ENCODE measurements around the gene SPATA13.

- no peak for TF ChIP-seq ZNF560 (tag by site-specific recombination; IDR thresholded peaks at IDR 0.05; ENCODE audit: borderline replicate concordance)
- no peak for TF ChIP-seq YY1 (tag by site-specific recombination; IDR thresholded peaks at IDR 0.05)
- TF ChIP-seq, protein P1, sequence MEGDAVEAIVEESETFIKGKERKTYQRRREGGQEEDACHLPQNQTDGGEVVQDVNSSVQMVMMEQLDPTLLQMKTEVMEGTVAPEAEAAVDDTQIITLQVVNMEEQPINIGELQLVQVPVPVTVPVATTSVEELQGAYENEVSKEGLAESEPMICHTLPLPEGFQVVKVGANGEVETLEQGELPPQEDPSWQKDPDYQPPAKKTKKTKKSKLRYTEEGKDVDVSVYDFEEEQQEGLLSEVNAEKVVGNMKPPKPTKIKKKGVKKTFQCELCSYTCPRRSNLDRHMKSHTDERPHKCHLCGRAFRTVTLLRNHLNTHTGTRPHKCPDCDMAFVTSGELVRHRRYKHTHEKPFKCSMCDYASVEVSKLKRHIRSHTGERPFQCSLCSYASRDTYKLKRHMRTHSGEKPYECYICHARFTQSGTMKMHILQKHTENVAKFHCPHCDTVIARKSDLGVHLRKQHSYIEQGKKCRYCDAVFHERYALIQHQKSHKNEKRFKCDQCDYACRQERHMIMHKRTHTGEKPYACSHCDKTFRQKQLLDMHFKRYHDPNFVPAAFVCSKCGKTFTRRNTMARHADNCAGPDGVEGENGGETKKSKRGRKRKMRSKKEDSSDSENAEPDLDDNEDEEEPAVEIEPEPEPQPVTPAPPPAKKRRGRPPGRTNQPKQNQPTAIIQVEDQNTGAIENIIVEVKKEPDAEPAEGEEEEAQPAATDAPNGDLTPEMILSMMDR (tag by site-specific recombination; IDR thresholded peaks at IDR 0.05): no peak
- no peak for TF ChIP-seq KLF9 (tag by site-specific recombination; IDR thresholded peaks at IDR 0.05; ENCODE audit: low read depth)
- TF ChIP-seq ZNF202 (tag by site-specific recombination; IDR thresholded peaks at IDR 0.05; ENCODE audit: borderline replicate concordance): no peak
- TF ChIP-seq REST (tag by site-specific recombination; IDR thresholded peaks at IDR 0.05): no peak
- TF ChIP-seq WT1 (tag by site-specific recombination; IDR thresholded peaks at IDR 0.05): no peak
- TF ChIP-seq HIC1 (tag by site-specific recombination; IDR thresholded peaks at IDR 0.05): no peak
- no peak for TF ChIP-seq ZNF19 (tag by site-specific recombination; IDR thresholded peaks at IDR 0.05; ENCODE audit: low read depth)
- TF ChIP-seq, protein P2, sequence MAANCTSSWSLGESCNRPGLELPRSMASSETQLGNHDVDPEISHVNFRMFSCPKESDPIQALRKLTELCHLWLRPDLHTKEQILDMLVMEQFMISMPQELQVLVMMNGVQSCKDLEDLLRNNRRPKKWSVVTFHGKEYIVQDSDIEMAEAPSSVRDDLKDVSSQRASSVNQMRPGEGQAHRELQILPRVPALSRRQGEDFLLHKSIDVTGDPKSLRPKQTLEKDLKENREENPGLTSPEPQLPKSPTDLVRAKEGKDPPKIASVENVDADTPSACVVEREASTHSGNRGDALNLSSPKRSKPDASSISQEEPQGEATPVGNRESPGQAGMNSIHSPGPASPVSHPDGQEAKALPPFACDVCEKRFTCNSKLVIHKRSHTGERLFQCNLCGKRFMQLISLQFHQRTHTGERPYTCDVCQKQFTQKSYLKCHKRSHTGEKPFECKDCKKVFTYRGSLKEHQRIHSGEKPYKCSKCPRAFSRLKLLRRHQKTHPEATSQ (tag by site-specific recombination; IDR thresholded peaks at IDR 0.05): no peak
- TF ChIP-seq OVOL3 (tag by site-specific recombination; IDR thresholded peaks at IDR 0.05): no peak
- TF ChIP-seq ZNF23 (tag by site-specific recombination; IDR thresholded peaks at IDR 0.05; ENCODE audit: borderline replicate concordance): no peak
Measured at GRCh38 chr13:24292481-24292880, 132.0 kb downstream of the SPATA13 start.

All from HEK293 (cell line).